HG03460 (cell line): ENCODE measurements around the gene SYT2.
"Not testable (repeated sequence)": the region's sequence is repeated elsewhere in the genome, so short reads cannot be mapped to it uniquely, and the experiment has no call there.

Experiments
- ATAC-seq: cut with Tn5 transposase; IDR thresholded peaks from one replicate; pipeline ENCODE4 v1.9.1; 2021; ENCODE audit not compliant: unreplicated experiment

The SYT2 gene

GRCh38 chr1:202599669-202600431 lies 110.4 kb downstream of the SYT2 start:
- ATAC-seq: no peak

- ATAC-seq: no peak
Measured at GRCh38 chr1:202597090-202597761, 113.0 kb downstream of the SYT2 start.

DNA sequence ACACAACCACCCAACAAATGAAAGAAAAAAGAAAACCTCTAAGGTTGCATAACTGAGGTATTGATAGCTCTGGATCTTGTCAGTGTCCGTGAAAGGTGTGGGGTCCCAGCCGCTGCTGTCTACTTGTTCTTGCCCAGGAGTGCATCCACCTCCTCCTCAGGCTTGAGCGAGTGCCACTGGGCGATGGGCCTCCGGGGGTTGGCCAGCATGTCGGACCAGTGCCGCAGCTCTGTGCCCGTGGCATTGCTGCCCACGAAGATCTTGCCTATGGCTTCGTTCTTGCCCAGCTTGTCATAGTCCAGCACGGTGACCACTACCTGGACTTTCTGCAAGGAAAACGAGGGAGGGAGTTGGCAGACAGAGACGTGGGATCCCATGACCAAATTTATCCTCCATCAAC lies 113.6 kb downstream of the SYT2 start:
- no peak for ATAC-seq

DNA sequence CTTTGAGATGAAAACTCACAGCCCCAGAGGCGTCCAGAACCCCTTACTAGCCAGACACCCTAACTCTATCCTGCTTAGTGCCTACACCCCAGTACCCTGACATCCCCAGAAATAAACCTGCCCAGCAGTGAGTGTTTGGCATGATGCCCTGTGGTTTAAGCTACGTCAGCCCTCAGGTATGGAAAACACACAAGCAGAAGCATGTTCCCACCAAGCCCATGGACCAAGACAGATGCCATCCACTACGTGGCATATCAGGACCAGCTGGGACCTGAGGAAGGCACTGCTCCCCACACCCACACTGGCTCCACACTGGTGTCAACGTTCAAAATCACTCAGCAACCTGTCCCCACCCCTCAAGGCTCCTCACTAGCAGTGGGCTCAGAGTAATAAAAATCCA lies 116.4 kb downstream of the SYT2 start:
- ATAC-seq: no peak

GRCh38 chr1:202592146-202592545 lies 118.1 kb downstream of the SYT2 start:
- ATAC-seq: no peak

GRCh38 chr1:202591515-202591914 lies 118.7 kb downstream of the SYT2 start:
- ATAC-seq: no peak

- no peak for ATAC-seq
Measured at GRCh38 chr1:202590975-202591411, 119.3 kb downstream of the SYT2 start.

DNA sequence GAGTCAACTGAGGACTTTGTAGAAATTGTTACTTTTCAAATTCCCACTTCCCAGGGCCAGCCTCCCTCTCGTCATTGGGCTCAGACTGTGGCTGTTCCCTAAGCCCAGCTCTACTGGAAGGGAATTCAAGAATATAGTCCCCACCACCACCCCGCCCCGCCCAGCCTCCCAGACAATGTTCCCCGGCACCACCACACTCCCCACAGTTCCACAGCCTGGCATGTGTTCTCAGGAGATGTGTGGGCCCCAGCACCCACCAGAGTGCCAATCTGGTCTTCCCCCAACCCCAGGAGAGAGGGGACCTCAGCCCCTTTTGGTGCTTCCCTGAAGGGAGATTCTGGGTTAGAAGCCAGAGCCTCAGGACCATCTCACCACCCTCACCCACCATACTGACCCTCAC lies 120.1 kb downstream of the SYT2 start:
- ATAC-seq: no peak

DNA sequence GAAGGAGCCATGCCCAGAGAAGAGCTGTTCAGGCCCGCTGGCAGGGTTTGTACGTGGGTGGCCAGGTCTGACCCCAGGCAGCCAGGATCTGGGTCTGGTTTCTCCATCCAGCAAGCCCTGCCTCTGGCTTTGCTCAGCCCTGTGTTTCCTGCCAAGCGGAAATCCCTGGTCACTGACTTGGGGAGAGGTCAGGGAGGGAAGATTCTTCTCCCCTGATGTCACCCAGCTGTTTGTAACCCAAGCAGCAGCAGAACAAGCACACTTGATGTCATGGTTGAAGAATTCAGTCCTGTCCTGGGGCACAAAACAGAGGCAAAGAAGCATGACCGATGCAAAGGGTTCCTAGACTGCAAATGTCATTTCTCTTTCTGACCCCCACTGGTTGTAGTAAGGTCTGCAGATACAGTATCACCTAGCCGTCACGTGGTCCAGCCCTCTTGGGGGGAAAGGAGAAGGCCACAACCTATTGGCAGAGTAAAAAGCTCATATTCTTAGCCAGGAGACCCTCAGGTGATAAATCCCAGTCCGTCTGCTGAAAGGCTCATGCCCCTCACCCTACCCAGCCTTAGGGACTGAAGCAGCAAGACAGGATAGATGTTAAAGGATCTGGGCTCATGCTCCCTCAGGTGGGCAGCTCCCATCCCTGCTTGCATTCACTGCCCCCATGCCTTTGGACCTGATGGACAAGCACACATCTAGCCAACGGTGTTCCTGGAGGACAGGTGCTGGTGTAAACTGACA lies 120.9 kb downstream of the SYT2 start:
- no peak for ATAC-seq

GRCh38 chr1:202588503-202589189 lies 121.6 kb downstream of the SYT2 start:
- ATAC-seq: no peak

- ATAC-seq: no peak
Measured at GRCh38 chr1:202587859-202588485, 122.3 kb downstream of the SYT2 start.

DNA sequence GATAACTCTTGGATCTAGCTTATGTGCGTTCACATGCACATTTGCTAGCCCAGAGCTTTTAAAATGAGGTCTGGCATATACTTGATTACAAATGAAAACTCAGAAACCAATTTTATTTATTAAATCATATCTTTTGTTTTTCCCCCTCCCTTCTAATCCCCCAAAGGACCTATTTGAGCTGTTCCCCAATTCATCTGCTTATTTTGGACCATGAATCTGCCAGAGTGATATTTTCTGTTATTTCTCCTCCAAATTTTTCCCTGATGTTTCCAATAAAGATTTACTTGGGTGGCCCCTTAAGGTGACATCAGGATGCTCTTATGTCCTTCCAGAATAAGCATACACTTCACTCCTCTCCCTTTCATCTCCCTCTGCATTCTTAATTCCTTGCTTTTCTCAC lies 123.4 kb downstream of the SYT2 start:
- no peak for ATAC-seq

DNA sequence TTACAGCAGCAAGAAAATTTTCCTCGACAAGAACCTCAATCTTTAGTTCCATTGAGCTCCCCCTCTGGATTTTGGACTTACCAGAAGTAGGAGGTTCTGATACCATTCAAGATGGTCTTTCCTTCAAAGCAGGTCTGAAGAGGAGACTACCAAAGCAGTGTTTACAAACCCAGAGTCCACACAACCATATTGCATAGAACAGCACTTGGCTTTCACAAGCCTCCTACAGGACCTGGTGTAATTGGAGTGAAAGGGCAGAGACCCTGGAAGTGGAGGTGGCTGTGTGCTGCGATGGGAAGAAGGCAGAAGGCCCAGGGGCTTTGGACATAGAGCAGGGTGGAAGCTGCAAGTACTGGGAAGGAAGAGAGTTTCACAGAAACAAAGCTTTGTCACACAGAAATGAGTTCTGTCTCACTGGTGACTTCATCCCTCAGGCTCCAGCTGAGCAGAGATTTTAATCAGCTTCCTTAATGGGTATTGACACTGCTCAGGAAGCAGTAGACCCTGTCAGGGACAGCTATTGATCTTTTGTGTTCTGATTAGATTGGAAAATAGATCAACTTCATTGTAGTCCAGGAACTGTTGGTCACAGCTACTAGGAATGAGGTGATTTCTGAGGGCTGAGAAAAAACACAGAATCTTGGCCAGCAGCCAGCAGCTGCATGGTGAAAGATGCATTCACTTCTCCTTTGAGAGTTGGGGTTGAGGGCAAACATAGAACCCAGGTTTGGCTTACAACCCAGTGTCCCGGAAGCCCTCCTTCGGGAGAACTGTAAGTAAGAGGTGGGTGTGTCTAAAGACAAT lies 124.0 kb downstream of the SYT2 start:
- ATAC-seq: no peak

DNA sequence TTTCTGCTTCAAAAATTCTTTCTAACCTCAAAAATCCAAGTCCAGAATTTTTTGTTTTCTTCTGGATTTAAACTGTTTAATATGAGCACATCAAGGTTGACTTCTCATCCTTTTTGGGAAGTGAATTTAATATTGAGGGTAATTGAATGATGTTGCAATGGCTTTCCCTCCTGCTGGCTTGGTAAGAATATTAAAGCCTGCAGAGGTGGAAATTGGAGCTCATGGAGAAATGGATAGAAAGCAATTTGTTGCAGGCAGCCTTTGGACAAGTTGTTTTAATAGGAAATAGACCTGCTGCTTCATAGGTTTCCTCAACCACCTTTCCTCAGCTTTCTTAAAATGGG lies 124.7 kb downstream of the SYT2 start:
- ATAC-seq: no peak

- no peak for ATAC-seq
Measured at GRCh38 chr1:202584707-202585589, 125.3 kb downstream of the SYT2 start.

DNA sequence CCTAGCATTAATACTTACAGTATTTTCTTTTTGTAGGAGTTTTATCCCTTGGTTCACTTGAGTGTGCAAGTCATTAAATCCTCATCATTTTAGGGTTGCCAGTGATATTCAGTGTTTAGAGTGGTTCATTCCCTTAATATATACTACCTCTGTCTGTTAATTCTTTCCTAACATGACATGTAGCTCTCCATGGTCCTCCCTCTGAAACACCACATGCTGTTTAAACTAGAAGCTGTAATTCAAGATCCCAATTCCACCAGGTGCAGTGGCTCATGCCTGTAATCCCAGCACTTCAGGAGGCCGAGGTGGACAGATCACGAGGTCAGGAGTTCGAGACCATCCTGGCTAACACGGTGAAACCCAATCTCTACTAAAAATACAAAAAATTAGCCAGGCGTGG lies 127.9 kb downstream of the SYT2 start:
- ATAC-seq: not testable (repeated sequence)

DNA sequence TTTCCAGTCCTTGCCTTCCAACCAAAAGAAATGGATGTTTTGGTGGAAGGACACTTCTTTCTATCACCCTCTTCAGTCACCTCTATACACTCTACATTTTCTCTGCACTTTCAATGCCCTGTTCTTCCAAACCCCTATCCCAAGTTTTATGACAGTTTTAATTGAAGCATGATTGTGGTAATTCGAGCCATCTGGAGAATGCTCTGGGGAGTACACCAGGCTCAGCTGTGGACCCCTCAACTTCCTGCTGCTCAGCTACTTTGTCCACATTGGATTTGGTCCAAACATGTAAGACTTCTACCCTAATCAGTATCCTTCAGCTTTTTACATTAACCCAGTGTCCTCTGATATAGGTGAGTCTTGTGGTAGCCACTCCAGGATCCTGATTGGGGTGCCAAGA lies 129.6 kb downstream of the SYT2 start:
- no peak for ATAC-seq

DNA sequence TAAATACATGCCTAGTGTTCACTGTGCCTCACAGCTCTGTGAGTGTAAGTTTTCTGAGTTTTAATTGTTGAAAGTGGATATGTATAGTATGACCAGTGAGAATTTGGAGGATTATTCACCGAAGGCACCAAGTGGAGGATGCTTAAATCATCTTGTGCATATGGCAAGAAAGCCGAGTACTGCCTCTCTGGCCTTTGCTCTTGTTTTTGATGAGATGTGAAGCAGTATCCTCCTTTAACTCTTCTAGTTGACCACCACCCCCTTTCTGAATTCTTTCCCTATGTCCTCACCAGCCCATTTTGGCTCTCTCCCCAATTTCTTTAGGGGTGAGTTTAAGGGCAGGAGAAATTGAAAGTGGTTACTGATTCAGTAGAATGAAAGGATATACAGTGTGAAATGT lies 130.4 kb downstream of the SYT2 start:
- no peak for ATAC-seq

- no peak for ATAC-seq
Measured at GRCh38 chr1:202578565-202578964, 131.7 kb downstream of the SYT2 start.
